GM12864 (cell line): ENCODE results near the gene OSBPL5.

Source experiments
- DNase-seq: peaks from one replicate; pipeline ENCODE4 v3.0.0-alpha.2; 2011; ENCODE audit warnings: low read depth
- H3K4me3 ChIP-seq: 2 replicates; pipeline ENCODE4 v1.5.1; 2011; ENCODE audit warnings: mild to moderate bottlenecking, low read depth, low read length, control low read depth
- TF ChIP-seq, protein P1 (sequence below): IDR thresholded peaks from 2 replicates; pipeline ENCODE4 v1.5.1; 2011; ENCODE audit warnings: low read depth, mild to moderate bottlenecking, moderate library complexity, low read length, control low read depth, inconsistent platforms; ENCODE audit errors: missing control alignments

The OSBPL5 gene

DNA sequence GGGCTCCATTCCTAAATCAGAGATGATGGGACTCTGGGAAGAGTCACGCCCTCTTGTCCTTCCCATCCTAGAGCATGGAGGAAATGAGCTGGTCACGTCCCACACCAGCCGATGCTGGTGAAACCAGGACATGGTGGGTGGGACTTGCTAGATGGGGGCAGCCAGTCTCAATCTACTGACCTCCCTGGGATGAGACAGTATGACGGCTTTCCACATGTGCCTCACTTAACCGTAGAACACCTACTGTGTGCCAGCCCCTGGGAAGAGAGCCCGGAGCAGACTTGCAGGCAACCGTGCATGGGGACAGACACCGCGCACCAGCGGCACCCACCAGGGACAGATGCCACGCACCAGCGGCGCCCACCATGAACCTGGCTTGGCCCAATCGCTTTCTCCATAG lies 3.8 kb downstream of the OSBPL5 start:
- TF ChIP-seq, protein P1, sequence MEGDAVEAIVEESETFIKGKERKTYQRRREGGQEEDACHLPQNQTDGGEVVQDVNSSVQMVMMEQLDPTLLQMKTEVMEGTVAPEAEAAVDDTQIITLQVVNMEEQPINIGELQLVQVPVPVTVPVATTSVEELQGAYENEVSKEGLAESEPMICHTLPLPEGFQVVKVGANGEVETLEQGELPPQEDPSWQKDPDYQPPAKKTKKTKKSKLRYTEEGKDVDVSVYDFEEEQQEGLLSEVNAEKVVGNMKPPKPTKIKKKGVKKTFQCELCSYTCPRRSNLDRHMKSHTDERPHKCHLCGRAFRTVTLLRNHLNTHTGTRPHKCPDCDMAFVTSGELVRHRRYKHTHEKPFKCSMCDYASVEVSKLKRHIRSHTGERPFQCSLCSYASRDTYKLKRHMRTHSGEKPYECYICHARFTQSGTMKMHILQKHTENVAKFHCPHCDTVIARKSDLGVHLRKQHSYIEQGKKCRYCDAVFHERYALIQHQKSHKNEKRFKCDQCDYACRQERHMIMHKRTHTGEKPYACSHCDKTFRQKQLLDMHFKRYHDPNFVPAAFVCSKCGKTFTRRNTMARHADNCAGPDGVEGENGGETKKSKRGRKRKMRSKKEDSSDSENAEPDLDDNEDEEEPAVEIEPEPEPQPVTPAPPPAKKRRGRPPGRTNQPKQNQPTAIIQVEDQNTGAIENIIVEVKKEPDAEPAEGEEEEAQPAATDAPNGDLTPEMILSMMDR: no peak
- DNase-seq: no peak
- H3K4me3 ChIP-seq: no peak overlapping the region

- no peak for DNase-seq
- H3K4me3 ChIP-seq: no peak overlapping the region
- TF ChIP-seq, protein P1: no peak
Observed at GRCh38 chr11:3160252-3161031, 4.7 kb downstream of the OSBPL5 start.

DNA sequence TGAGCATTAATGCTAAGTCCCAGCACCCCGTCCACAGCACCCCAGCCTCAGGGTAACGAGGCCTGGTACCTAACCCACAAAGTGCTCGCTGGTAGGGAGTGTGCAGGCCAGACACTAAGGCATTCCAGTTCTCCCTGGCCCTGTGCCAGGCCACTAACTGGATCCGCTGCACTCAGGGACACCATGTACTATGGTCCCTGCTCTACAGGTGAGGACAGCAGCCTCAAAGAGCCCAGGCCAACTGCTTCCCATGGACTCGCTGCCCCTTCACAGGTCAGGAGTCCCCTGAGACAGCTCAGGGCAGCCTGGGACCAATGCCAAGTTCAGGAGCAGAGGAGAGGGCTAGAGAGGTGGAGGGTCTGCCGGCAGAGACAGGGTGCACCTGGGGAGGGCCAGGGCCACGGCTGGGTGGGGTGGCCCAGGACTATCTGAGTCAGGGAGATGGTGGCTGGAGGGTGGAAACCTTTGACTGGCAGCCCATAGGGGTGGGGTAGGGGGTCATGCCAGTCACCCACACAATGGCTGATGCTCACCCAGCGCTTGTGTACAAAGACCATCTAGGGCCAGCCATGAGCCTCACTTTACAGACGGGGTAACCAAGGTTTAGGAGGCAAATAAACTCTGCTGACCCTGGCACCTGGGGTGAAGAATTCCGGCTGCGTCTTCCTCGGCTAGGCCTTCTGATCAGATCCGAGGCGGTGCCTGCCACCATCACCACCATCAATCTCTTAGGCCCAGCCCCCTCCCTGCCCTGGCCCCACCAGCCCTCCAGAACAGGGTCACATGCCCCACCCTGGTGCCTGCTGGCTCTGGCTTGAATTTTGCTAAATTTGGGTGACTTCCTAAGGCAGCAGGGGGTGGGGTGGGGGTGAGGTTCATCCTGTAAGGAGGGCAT lies 5.6 kb downstream of the OSBPL5 start:
- no peak for DNase-seq
- H3K4me3 ChIP-seq: no peak overlapping the region
- TF ChIP-seq, protein P1: no peak

DNA sequence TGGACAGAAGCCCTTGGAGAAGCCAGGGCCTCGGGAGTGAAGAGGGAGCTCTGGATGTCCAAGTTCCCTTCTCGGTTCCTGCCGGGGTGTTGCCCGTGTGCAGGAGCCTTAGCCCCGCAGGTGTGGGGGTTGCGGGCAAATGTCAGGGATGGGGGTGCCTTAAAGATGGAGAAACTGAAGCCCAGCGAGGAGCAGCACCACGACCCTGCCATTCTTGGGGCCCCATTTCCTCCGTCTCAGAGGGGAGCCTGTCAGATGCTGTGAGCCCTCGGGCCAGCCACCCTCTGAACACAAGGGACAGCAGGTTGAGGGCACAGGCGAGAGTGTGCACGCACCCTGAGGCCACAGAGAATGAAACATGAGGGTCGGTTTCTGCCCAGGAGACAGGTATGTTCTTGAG lies 6.3 kb downstream of the OSBPL5 start:
- TF ChIP-seq, protein P1: no peak
- DNase-seq: no peak
- H3K4me3 ChIP-seq: no peak overlapping the region

- DNase-seq: no peak
- H3K4me3 ChIP-seq: no peak overlapping the region
- TF ChIP-seq, protein P1: no peak
Observed at GRCh38 chr11:3158131-3158591, 6.9 kb downstream of the OSBPL5 start.

GRCh38 chr11:3157381-3158130 lies 7.6 kb downstream of the OSBPL5 start:
- no peak overlapping the region for H3K4me3 ChIP-seq
- TF ChIP-seq, protein P1: no peak
- no peak for DNase-seq
